GM10266 (cell line): ENCODE data around the gene CBX6.
A peak's percentile ranks its signal among the peaks of the same experiment; 100 is the strongest.

Experiments used
- DNase-seq: peaks from one replicate; pipeline ENCODE4 v3.0.0; 2012; ENCODE audit errors: extremely low spot score
- CTCF ChIP-seq: IDR thresholded peaks from 2 replicates; pipeline ENCODE4 v1.5.1; 2012; ENCODE audit warnings: mild to moderate bottlenecking, low read depth; ENCODE audit not compliant: control insufficient read depth, insufficient read depth; ENCODE audit errors: missing control alignments

The CBX6 gene

GRCh38 chr22:38826801-38827200 lies 45.2 kb downstream of the CBX6 start:
- no peak for DNase-seq
- no peak for TF ChIP-seq CTCF

- DNase-seq = no peak
- no peak for TF ChIP-seq CTCF
Measured at GRCh38 chr22:38826386-38826785, 45.6 kb downstream of the CBX6 start.

- TF ChIP-seq CTCF = no peak
- DNase-seq = peak; percentile 71
Measured at GRCh38 chr22:38824585-38824984, 47.4 kb downstream of the CBX6 start.

- no peak for TF ChIP-seq CTCF
- no peak for DNase-seq
Measured at GRCh38 chr22:38823637-38824036, 48.4 kb downstream of the CBX6 start.

GRCh38 chr22:38823076-38823475 lies 48.9 kb downstream of the CBX6 start:
- no peak for TF ChIP-seq CTCF
- no peak for DNase-seq

- DNase-seq = no peak
Measured at GRCh38 chr22:38820020-38820419, 52.0 kb downstream of the CBX6 start.

More at GRCh38 chr22:38820020-38820419, 52.0 kb downstream of the CBX6 start:
- no peak for TF ChIP-seq CTCF
